Measurements from ENCODE around the gene DNAH17.

DNAH17 gene

DNA sequence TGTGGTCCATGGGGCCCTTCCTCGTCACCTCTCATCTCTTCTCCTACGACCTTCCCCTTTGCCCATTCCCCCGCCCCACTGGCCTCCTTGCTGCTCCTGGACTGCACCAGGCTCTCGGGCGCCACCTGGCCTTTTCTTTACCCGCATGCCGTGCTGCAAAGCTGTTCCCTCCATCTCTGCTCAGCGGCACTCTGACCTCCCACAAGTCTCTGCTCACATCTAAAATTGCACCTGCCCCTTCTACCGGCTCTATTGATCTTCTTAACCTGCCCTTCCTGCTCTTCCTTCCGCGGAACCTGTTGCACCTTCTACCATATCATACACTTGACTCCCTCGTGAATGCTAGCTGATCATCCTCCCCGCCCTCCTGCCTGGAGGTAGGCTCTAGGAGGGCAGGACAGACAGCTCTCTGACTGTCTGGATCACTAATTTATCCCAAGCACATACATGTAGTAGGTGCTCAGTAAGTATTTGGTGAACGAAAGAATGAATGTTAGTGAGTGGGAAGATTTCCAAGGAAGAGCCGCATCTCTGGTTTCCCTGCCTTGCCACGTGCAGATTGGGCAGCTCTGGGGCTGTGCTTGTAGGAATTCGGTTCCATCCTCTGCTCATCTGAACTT, 17.3 kb downstream of the DNAH17 start:
- no peak overlapping the region for H3K4me3 ChIP-seq (ENCODE audit: low read depth, low read length)
- H2AFZ ChIP-seq = no peak overlapping the region
- H3K27me3 ChIP-seq (ENCODE audit: control insufficient read depth, insufficient read depth, low read length) = no peaks in the 10 kb centered on the region
- H3K9me3 ChIP-seq (ENCODE audit: control insufficient read depth, low read length) = no peaks in the 10 kb centered on the region
- H3K4me2 ChIP-seq (ENCODE audit: low read length) = no peak overlapping the region
- no peaks in the 10 kb centered on the region for H3K36me3 ChIP-seq (ENCODE audit: control insufficient read depth, insufficient read depth, low read length)
- H3K9ac ChIP-seq = no peak overlapping the region
- TF ChIP-seq, protein P1, sequence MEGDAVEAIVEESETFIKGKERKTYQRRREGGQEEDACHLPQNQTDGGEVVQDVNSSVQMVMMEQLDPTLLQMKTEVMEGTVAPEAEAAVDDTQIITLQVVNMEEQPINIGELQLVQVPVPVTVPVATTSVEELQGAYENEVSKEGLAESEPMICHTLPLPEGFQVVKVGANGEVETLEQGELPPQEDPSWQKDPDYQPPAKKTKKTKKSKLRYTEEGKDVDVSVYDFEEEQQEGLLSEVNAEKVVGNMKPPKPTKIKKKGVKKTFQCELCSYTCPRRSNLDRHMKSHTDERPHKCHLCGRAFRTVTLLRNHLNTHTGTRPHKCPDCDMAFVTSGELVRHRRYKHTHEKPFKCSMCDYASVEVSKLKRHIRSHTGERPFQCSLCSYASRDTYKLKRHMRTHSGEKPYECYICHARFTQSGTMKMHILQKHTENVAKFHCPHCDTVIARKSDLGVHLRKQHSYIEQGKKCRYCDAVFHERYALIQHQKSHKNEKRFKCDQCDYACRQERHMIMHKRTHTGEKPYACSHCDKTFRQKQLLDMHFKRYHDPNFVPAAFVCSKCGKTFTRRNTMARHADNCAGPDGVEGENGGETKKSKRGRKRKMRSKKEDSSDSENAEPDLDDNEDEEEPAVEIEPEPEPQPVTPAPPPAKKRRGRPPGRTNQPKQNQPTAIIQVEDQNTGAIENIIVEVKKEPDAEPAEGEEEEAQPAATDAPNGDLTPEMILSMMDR (IDR thresholded peaks at IDR 0.05) = no peak
- no peak overlapping the region for H3K27ac ChIP-seq
- no peaks in the 10 kb centered on the region for H3K4me1 ChIP-seq
- no peaks in the 10 kb centered on the region for H3K79me2 ChIP-seq

DNA sequence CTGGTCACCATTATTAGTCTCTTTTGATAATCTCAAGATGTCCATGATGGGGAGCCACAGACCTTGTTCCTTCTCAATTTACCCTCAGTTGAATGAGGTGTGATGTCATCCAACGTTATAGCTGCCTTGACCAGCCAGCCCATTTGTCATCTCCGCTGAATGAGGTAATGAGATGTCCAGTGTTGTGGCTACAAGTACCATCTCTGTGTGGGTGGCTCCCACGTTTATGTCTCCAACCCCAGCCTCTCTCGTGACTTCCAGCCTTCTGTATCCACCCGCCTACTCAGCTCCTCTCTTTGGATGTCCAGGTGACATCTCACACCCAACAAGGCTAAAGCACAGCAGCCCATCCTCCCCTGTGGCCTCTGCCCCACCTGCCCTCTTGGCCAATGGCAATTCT, 18.2 kb downstream of the DNAH17 start:
- Histone ChIP-seq H3K79me2 (no peaks in the 10 kb centered on the region), H3K9me3 (ENCODE audit: control insufficient read depth, low read length) (no peaks in the 10 kb centered on the region), H3K27me3 (ENCODE audit: control insufficient read depth, insufficient read depth, low read length) (no peaks in the 10 kb centered on the region), H3K9ac (no peak overlapping the region), H3K4me3 (ENCODE audit: low read depth, low read length) (no peak overlapping the region), H3K4me2 (ENCODE audit: low read length) (no peak overlapping the region), H3K36me3 (ENCODE audit: control insufficient read depth, insufficient read depth, low read length) (no peaks in the 10 kb centered on the region), H3K27ac (no peak overlapping the region), H3K4me1 (no peaks in the 10 kb centered on the region), H2AFZ (no peak overlapping the region)
- TF ChIP-seq, protein P1 (IDR thresholded peaks at IDR 0.05) = no peak

DNA sequence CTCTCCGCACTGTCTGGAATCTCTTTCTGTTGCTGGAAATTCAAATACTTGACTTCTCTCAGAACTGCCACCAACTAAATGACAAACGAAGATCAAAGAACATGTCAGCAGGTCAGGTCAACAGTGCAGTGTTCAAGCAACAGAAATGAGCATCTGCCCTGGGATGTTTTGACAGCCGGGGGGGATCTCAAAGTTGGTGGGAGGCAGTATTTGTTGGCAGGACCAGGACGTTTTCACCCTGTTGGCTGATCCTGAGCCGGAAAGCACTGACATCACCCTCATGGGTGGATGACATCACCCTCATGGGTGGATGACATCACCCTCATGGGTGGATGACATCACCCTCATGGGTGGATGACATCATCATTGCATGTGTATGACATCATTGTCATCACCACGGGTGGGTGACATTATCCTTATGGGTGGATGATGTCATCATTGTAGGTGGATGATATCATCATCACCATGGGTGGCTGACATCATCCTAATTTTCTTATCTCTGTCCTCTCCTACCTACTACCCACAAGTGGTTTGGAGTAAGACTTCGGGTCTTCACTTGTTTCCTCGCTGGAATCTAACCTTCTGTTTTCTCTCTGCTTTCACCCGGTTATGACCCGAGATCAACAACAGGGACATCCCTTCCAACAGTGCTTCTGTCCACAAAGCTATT, 18.9 kb downstream of the DNAH17 start:
- no peaks in the 10 kb centered on the region for H3K36me3 ChIP-seq (ENCODE audit: control insufficient read depth, insufficient read depth, low read length)
- no peak overlapping the region for H3K27ac ChIP-seq

GRCh38 chr17:78557598-78558039, 19.6 kb downstream of the DNAH17 start:
- H3K4me3 ChIP-seq (ENCODE audit: low read depth, low read length) = no peak overlapping the region
- H3K27ac ChIP-seq = no peak overlapping the region
- no peak overlapping the region for H3K4me2 ChIP-seq (ENCODE audit: low read length)
- no peak overlapping the region for H2AFZ ChIP-seq
- no peaks in the 10 kb centered on the region for H3K36me3 ChIP-seq (ENCODE audit: control insufficient read depth, insufficient read depth, low read length)
- no peaks in the 10 kb centered on the region for H3K4me1 ChIP-seq
- no peaks in the 10 kb centered on the region for H3K27me3 ChIP-seq (ENCODE audit: control insufficient read depth, insufficient read depth, low read length)
- TF ChIP-seq, protein P1 (IDR thresholded peaks at IDR 0.05) = no peak
- H3K9me3 ChIP-seq (ENCODE audit: control insufficient read depth, low read length) = no peaks in the 10 kb centered on the region
- no peaks in the 10 kb centered on the region for H3K79me2 ChIP-seq
- H3K9ac ChIP-seq = no peak overlapping the region

More for the DNA sequence above, 18.9 kb downstream of the DNAH17 start:
- no peaks in the 10 kb centered on the region for H3K9me3 ChIP-seq (ENCODE audit: control insufficient read depth, low read length)
- H3K9ac ChIP-seq = no peak overlapping the region
- no peak overlapping the region for H3K4me3 ChIP-seq (ENCODE audit: low read depth, low read length)
- H3K27me3 ChIP-seq (ENCODE audit: control insufficient read depth, insufficient read depth, low read length) = no peaks in the 10 kb centered on the region
- no peak overlapping the region for H3K4me2 ChIP-seq (ENCODE audit: low read length)
- no peaks in the 10 kb centered on the region for H3K79me2 ChIP-seq
- H2AFZ ChIP-seq = no peak overlapping the region
- TF ChIP-seq, protein P1 (IDR thresholded peaks at IDR 0.05) = no peak
- no peaks in the 10 kb centered on the region for H3K4me1 ChIP-seq

GRCh38 chr17:78556812-78557211, 20.4 kb downstream of the DNAH17 start:
- no peaks in the 10 kb centered on the region for H3K27me3 ChIP-seq (ENCODE audit: control insufficient read depth, insufficient read depth, low read length)
- TF ChIP-seq, protein P1 (IDR thresholded peaks at IDR 0.05) = no peak
- H3K9me3 ChIP-seq (ENCODE audit: control insufficient read depth, low read length) = no peaks in the 10 kb centered on the region
- no peak overlapping the region for H3K9ac ChIP-seq
- no peaks in the 10 kb centered on the region for H3K36me3 ChIP-seq (ENCODE audit: control insufficient read depth, insufficient read depth, low read length)
- no peak overlapping the region for H3K4me2 ChIP-seq (ENCODE audit: low read length)
- no peak overlapping the region for H3K27ac ChIP-seq
- no peak overlapping the region for H3K4me3 ChIP-seq (ENCODE audit: low read depth, low read length)
- no peak overlapping the region for H2AFZ ChIP-seq
- no peaks in the 10 kb centered on the region for H3K4me1 ChIP-seq
- H3K79me2 ChIP-seq = no peaks in the 10 kb centered on the region
